ENCODE results near the gene NTM. TPM values are rescaled to one million over a fixed set of nuclear protein-coding genes. Genes with fewer than 3 reads are reported as not detected.

The NTM gene
- total RNA-seq, 1 experiment from 2014 or later, result 0.73 TPM

GRCh38 chr11:131661132-131661531, 290.7 kb downstream of the NTM start:
- Histone ChIP-seq H3K36me3 (ENCODE audit: control insufficient read depth, insufficient read depth, low read length) (no peaks in the 10 kb centered on the region), H3K4me3 (ENCODE audit: low read depth, low read length) (no peak overlapping the region), H3K4me1 (no peaks in the 10 kb centered on the region), H3K9me3 (no peaks in the 10 kb centered on the region), H3K27me3 (replicated peaks; ENCODE audit: control insufficient read depth, insufficient read depth, low read length) (no peaks in the 10 kb centered on the region)
- intact Hi-C loops (cut with micrococcal nuclease; ENCODE audit: unreplicated experiment), result no loop called here
- CTCF ChIA-PET, result no interaction called here
- no peak overlapping the region for H3K27ac Mint-ChIP-seq (ENCODE audit: unreplicated experiment)
- H3K4me1 Mint-ChIP-seq (ENCODE audit: low read depth, unreplicated experiment), result no peaks in the 10 kb centered on the region
- no peaks in the 10 kb centered on the region for H3K36me3 Mint-ChIP-seq (ENCODE audit: insufficient read depth, unreplicated experiment)
- H3K27me3 Mint-ChIP-seq (ENCODE audit: insufficient read depth, unreplicated experiment), result peaks cover 35% of the 10 kb centered on the region
- no TSS peak for BruUV-seq (replicated peaks)
- no peak overlapping the region for H3K4me3 Mint-ChIP-seq (ENCODE audit: unreplicated experiment)
- TF ChIP-seq, protein P1, sequence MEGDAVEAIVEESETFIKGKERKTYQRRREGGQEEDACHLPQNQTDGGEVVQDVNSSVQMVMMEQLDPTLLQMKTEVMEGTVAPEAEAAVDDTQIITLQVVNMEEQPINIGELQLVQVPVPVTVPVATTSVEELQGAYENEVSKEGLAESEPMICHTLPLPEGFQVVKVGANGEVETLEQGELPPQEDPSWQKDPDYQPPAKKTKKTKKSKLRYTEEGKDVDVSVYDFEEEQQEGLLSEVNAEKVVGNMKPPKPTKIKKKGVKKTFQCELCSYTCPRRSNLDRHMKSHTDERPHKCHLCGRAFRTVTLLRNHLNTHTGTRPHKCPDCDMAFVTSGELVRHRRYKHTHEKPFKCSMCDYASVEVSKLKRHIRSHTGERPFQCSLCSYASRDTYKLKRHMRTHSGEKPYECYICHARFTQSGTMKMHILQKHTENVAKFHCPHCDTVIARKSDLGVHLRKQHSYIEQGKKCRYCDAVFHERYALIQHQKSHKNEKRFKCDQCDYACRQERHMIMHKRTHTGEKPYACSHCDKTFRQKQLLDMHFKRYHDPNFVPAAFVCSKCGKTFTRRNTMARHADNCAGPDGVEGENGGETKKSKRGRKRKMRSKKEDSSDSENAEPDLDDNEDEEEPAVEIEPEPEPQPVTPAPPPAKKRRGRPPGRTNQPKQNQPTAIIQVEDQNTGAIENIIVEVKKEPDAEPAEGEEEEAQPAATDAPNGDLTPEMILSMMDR (IDR thresholded peaks at IDR 0.05; ENCODE audit: insufficient read depth in 1 of 2, low read depth in 1 of 2, low read length in 1 of 2, severe bottlenecking in 1 of 2, unreplicated experiment in 1 of 2), result no peak
- POLR2A ChIA-PET, result no interaction called here
- no peak for DNase-seq
- H3K9me3 Mint-ChIP-seq (ENCODE audit: unreplicated experiment), result no peaks in the 10 kb centered on the region

DNA sequence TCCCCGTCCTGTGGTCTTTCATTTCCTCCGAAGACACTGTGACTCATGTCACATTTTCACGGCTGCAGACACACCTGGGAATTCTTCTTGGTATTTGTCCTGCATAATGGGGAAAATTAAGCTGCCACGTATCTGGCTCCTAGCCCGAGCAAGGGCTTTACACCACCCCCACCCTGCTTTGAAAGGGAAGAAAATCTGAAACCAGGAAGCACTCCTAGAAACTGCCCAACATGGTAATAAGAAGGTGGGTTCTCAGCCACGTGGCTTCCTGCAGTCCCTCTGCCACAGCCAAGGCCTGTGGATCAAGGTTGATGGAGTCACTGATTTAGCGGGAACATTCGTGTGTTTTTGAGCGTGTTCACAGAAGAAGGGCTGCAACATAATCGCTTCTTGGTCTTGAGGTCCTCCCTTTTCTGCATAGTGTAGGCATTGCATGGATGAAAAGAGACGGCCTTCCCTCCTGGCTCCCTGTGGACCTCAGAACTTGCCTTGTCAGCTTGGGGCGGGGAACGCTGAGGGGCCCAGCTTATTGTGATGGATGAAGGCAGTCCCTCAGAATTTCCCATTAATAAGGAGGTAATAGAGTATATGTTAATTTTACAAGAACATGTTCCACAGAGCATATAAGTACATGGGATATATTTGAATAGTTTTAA, 292.0 kb downstream of the NTM start:
- Histone ChIP-seq H3K4me1 (no peaks in the 10 kb centered on the region), H3K27me3 (replicated peaks; ENCODE audit: control insufficient read depth, insufficient read depth, low read length) (no peaks in the 10 kb centered on the region), H3K4me3 (ENCODE audit: low read depth, low read length) (no peak overlapping the region), H3K36me3 (ENCODE audit: control insufficient read depth, insufficient read depth, low read length) (no peaks in the 10 kb centered on the region), H3K9me3 (no peaks in the 10 kb centered on the region)
- no peak overlapping the region for H3K27ac Mint-ChIP-seq (ENCODE audit: unreplicated experiment)
- BruUV-seq (replicated peaks), result no TSS peak
- ChIA-PET CTCF (interaction anchor here (1.3 kb wide), 1 partner anchor 12 kb away, joined by 4 read pairs; no protein-coding TSS in a partner anchor), POLR2A (no interaction called here)
- H3K4me1 Mint-ChIP-seq (ENCODE audit: low read depth, unreplicated experiment), result no peaks in the 10 kb centered on the region
- no peak overlapping the region for H3K4me3 Mint-ChIP-seq (ENCODE audit: unreplicated experiment)
- intact Hi-C loops (cut with micrococcal nuclease; ENCODE audit: unreplicated experiment), result no loop called here
- H3K27me3 Mint-ChIP-seq (ENCODE audit: insufficient read depth, unreplicated experiment), result peaks cover 37% of the 10 kb centered on the region
- no peak for DNase-seq
- TF ChIP-seq, protein P1 (IDR thresholded peaks at IDR 0.05; ENCODE audit: insufficient read depth in 1 of 2, low read depth in 1 of 2, low read length in 1 of 2, severe bottlenecking in 1 of 2, unreplicated experiment in 1 of 2), result no peak
- no peaks in the 10 kb centered on the region for H3K9me3 Mint-ChIP-seq (ENCODE audit: unreplicated experiment)
- no peaks in the 10 kb centered on the region for H3K36me3 Mint-ChIP-seq (ENCODE audit: insufficient read depth, unreplicated experiment)

DNA sequence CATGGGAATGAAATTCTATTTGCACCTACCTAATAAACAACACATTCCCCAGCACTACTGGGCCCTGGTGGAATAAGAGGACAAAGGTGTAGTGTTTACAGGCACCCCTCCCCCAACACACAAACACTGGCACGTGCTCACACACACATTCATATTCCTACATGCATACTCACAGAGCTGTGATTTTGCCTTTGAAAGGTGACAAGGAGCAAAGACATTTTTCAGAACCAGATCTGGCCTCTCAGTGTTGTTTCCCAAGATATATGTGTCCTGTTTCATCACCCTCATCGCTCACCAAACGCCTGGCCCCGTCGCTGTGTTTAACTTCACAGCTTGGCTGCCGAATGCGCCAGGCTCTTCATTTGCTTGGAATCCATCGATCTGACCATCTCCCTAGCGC, 292.6 kb downstream of the NTM start:
- intact Hi-C loops (cut with micrococcal nuclease; ENCODE audit: unreplicated experiment), result no loop called here
- Mint-ChIP-seq H3K4me3 (ENCODE audit: unreplicated experiment) (no peak overlapping the region), H3K27me3 (ENCODE audit: insufficient read depth, unreplicated experiment) (peaks cover 33% of the 10 kb centered on the region), H3K36me3 (ENCODE audit: insufficient read depth, unreplicated experiment) (no peaks in the 10 kb centered on the region), H3K4me1 (ENCODE audit: low read depth, unreplicated experiment) (no peaks in the 10 kb centered on the region), H3K27ac (ENCODE audit: unreplicated experiment) (no peak overlapping the region), H3K9me3 (ENCODE audit: unreplicated experiment) (no peaks in the 10 kb centered on the region)
- Histone ChIP-seq H3K27me3 (replicated peaks; ENCODE audit: control insufficient read depth, insufficient read depth, low read length) (no peaks in the 10 kb centered on the region), H3K36me3 (ENCODE audit: control insufficient read depth, insufficient read depth, low read length) (no peaks in the 10 kb centered on the region), H3K9me3 (no peaks in the 10 kb centered on the region), H3K4me1 (no peaks in the 10 kb centered on the region), H3K4me3 (ENCODE audit: low read depth, low read length) (no peak overlapping the region)
- TF ChIP-seq, protein P1 (IDR thresholded peaks at IDR 0.05; ENCODE audit: insufficient read depth in 1 of 2, low read depth in 1 of 2, low read length in 1 of 2, severe bottlenecking in 1 of 2, unreplicated experiment in 1 of 2), result no peak
- DNase-seq, result no peak
- ChIA-PET POLR2A (no interaction called here), CTCF (interaction anchor here (1.3 kb wide), 1 partner anchor 11 kb away, joined by 4 read pairs; no protein-coding TSS in a partner anchor)
- BruUV-seq (replicated peaks), result no TSS peak

Data from Caco-2 (cell line).